Ascending aorta (tissue), 2 donors: ENCODE data around the gene VSNL1. TPM values are rescaled to one million over a fixed set of nuclear protein-coding genes. Genes with fewer than 3 reads are reported as not detected.

ENCODE experiments used
- DNase-seq, 2 donors: peaks; one replicate each; pipeline ENCODE4 v3.0.0-alpha.2; 2019; ENCODE audit warnings: low spot score in 2 of 2
- H3K27ac ChIP-seq, 2 donors: fragments of 200-600 bp; sonication (generic); one replicate each; pipeline ENCODE4 v1.5.1; 2016 to 2017; ENCODE audit warnings: mild to moderate bottlenecking in 1 of 2
- H3K27me3 ChIP-seq: fragments of 200-600 bp; sonication (generic); one replicate; pipeline ENCODE4 v1.5.1; 2017
- H3K36me3 ChIP-seq, 2 donors: fragments of 200-600 bp; sonication (generic); one replicate each; pipeline ENCODE4 v1.5.1; 2016
- H3K4me1 ChIP-seq, 2 donors: fragments of 200-600 bp; sonication (generic); one replicate each; pipeline ENCODE4 v1.5.1; 2016 to 2017; ENCODE audit warnings: mild to moderate bottlenecking in 1 of 2
- H3K4me3 ChIP-seq, 2 donors: fragments of 200-600 bp; sonication (generic); one replicate each; pipeline ENCODE4 v1.5.1; 2016 to 2017; ENCODE audit warnings: mild to moderate bottlenecking in 1 of 2
- H3K9me3 ChIP-seq, 2 donors: fragments of 200-600 bp; sonication (generic); one replicate each; pipeline ENCODE4 v1.5.1; 2016
- intact Hi-C: fragments of 100-400 bp; cut with DNase I; formaldehyde crosslinking; loops from one replicate; pipeline ENCODE4 v1.15.1; 2023
- total RNA-seq: library from RNA; depleted of rRNA; stranded (reverse); fragments of >200 nt; gene quantifications from one replicate; pipeline ENCODE4 v1.1.0, GENCODE V29; 2016
- TF ChIP-seq, protein P1 (sequence below), 3 experiments: fragments of 200-600 bp in 2 of 3; fragments of 450-650 bp in 1 of 3; sonication (generic) in 2 of 3; IDR thresholded peaks; one replicate each; pipeline ENCODE4 v1.5.1; 2016 to 2019; ENCODE audit warnings: antibody characterized with exemption in 3 of 3, mild to moderate bottlenecking in 1 of 3, moderate library complexity in 1 of 3

Gene VSNL1
- total RNA-seq, 1 donor from 2014 or later = not detected

DNA sequence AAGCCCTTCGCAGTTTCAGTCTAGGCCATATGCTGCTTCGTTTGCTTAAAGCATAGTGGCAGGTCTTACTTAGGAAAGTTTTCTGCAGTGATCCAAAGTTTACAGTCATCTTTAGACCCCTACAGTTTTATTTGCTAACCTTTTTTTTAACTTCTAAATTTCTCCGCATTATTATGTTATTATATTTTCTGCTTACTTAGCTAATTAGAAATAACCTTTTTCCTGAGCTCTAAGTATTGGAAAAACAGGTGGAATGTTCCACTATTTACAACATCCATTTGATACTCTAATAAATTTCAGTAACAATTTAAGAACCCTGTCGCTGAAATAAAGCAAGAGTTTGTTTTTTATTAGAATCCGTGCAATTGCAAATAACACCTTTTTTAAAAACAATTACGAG is 18.2 kb upstream of the VSNL1 start:
- intact Hi-C loops = no loop called here

DNA sequence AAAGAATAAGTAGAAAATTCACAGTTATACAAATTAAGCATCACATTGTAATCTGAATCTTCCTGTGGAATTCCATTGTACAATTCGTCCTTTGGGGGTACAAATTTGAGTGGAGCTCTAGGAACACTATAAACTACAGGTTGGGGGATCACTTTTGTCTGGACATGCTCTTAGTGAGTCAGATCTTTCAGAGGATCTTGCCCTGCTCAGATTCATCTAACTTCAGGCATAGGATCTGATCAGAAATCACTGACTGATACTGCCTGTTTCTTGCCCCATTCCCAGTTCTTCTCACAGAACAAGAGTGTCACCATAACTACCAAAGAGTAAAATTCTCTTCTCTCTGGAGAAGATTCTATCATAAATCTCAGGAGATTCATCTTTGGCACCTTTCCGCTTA is 10.7 kb upstream of the VSNL1 start:
- no peaks in the 10 kb centered on the region for H3K4me1 ChIP-seq
- intact Hi-C loops = no loop called here
- DNase-seq = no peak
- no peak overlapping the region for H3K27ac ChIP-seq
- H3K27me3 ChIP-seq = no peaks in the 10 kb centered on the region
- no peaks in the 10 kb centered on the region for H3K36me3 ChIP-seq
- no peaks in the 10 kb centered on the region for H3K9me3 ChIP-seq
- H3K4me3 ChIP-seq = no peak overlapping the region
- TF ChIP-seq, protein P1, sequence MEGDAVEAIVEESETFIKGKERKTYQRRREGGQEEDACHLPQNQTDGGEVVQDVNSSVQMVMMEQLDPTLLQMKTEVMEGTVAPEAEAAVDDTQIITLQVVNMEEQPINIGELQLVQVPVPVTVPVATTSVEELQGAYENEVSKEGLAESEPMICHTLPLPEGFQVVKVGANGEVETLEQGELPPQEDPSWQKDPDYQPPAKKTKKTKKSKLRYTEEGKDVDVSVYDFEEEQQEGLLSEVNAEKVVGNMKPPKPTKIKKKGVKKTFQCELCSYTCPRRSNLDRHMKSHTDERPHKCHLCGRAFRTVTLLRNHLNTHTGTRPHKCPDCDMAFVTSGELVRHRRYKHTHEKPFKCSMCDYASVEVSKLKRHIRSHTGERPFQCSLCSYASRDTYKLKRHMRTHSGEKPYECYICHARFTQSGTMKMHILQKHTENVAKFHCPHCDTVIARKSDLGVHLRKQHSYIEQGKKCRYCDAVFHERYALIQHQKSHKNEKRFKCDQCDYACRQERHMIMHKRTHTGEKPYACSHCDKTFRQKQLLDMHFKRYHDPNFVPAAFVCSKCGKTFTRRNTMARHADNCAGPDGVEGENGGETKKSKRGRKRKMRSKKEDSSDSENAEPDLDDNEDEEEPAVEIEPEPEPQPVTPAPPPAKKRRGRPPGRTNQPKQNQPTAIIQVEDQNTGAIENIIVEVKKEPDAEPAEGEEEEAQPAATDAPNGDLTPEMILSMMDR (IDR thresholded peaks at IDR 0.05) = no peak

More for the DNA sequence above, 18.2 kb upstream of the VSNL1 start:
- TF ChIP-seq, protein P1 (IDR thresholded peaks at IDR 0.05) = no peak
- no peak for DNase-seq
- no peaks in the 10 kb centered on the region for H3K27me3 ChIP-seq
- H3K36me3 ChIP-seq = no peaks in the 10 kb centered on the region
- H3K4me3 ChIP-seq = no peak overlapping the region
- no peaks in the 10 kb centered on the region for H3K9me3 ChIP-seq
- no peak overlapping the region for H3K27ac ChIP-seq
- peaks cover 0 to 3% of the 10 kb centered on the region in 2 donors for H3K4me1 ChIP-seq

DNA sequence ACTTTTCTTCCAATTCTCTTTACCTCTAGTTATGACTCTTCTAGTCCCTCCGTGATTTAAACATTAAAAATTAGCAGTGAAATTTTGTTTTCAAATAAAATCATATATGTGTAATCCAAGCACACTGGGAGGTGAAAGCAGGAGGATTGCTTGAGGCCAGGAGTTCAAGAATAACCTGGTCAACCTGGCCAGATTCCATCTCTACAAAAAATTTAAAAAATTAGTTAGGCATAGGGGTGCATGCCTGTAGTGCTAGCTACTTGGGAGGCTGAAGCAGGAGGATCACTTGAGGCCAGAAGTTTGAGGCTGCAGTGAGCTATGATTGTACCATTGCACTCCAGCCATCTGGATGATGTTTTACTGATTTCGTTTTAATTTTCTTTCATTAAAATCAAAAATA is 7.0 kb upstream of the VSNL1 start:
- no peaks in the 10 kb centered on the region for H3K36me3 ChIP-seq
- TF ChIP-seq, protein P1 (IDR thresholded peaks at IDR 0.05) = no peak
- DNase-seq = no peak
- no peaks in the 10 kb centered on the region for H3K27me3 ChIP-seq
- no peak overlapping the region for H3K4me3 ChIP-seq
- H3K4me1 ChIP-seq = no peaks in the 10 kb centered on the region
- intact Hi-C loops = no loop called here
- no peak overlapping the region for H3K27ac ChIP-seq
- no peaks in the 10 kb centered on the region for H3K9me3 ChIP-seq

DNA sequence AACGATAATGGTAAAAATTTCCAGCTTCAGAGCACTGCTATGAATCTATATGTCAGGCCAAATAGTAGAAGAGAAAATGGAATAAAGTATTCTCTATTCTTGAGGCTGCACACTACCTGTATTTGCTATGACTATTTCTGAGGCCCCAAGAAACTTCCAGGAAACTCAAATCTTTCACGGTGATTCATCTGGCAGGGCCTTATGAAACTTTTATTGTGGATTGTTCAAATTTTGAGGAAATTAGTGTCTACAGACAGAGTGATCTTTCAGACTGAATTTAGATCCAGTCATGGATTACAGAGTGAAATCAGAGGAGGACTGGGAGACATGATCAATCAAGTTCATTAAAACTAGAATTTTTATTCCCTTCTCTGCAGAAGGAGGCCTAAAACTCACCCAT is 4.1 kb upstream of the VSNL1 start:
- Histone ChIP-seq H3K4me1 (no peaks in the 10 kb centered on the region), H3K36me3 (no peaks in the 10 kb centered on the region), H3K9me3 (no peaks in the 10 kb centered on the region), H3K27me3 (no peaks in the 10 kb centered on the region), H3K4me3 (no peak overlapping the region), H3K27ac (no peak overlapping the region)
- DNase-seq = no peak
- intact Hi-C loops = no loop called here
- TF ChIP-seq, protein P1 (IDR thresholded peaks at IDR 0.05) = no peak

DNA sequence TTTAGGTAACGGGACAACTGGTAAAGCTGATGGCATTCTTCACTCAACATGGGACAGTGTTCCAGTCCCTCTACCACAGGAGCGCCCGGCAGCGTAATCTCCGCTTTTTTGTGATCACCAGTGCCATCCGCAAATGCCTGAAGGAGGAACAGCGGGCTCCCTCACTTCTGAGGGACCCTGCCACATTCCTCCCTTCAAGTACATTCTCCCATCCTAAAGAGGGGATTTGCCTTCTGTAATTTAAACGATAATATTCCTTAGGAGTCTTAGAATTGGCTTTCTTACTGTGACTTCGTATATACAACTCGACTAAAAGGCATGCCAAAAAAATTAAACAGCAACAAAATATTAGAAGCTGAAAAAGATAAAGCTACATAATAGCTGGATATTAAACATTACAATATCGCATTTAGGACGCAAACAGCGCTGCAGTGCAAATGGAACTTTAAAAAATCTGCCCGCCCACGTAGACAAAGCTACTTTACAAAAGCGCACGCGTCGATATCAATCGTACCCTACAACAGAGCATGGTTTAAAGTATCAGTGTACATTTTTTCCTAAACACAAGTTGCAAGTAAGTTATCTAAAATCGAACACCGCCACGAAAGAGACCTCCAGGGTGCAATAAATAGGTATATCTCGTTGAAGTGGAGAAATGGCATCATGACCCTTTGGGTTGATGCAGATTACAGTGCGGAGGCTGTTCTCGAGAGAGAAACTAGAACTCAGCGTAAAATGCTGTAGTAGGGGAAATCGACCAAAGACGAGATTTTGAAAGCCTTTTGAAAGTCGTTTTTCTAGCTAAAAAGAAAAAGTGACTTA is 2.3 kb upstream of the VSNL1 start:
- TF ChIP-seq, protein P1 (IDR thresholded peaks at IDR 0.05) = no peak
- intact Hi-C loops = no loop called here
- H3K4me3 ChIP-seq = peak overlapping the region; percentile 36 to 75
- DNase-seq = no peak
- no peaks in the 10 kb centered on the region for H3K4me1 ChIP-seq
- no peaks in the 10 kb centered on the region for H3K36me3 ChIP-seq
- H3K27me3 ChIP-seq = no peaks in the 10 kb centered on the region
- H3K9me3 ChIP-seq = no peaks in the 10 kb centered on the region
- H3K27ac ChIP-seq = no peak overlapping the region
